HG03025 (cell line): ENCODE data around the gene TRPC4AP.

Experiments used
- ATAC-seq: cut with Tn5 transposase; IDR thresholded peaks from one replicate; pipeline ENCODE4 v1.9.1; 2021; ENCODE audit warnings: mild to moderate bottlenecking, moderate library complexity; ENCODE audit not compliant: unreplicated experiment, low FRiP score

TRPC4AP gene

GRCh38 chr20:34990231-34990630, 102.4 kb downstream of the TRPC4AP start:
- ATAC-seq = no peak

- ATAC-seq = no peak
Observed at GRCh38 chr20:34989670-34990069, 102.9 kb downstream of the TRPC4AP start.

GRCh38 chr20:34989118-34989517, 103.5 kb downstream of the TRPC4AP start:
- ATAC-seq = no peak

GRCh38 chr20:34988191-34988540, 104.4 kb downstream of the TRPC4AP start:
- ATAC-seq = no peak

GRCh38 chr20:34987288-34988190, 105.1 kb downstream of the TRPC4AP start:
- no peak for ATAC-seq

- ATAC-seq = no peak
Observed at GRCh38 chr20:34986311-34987287, 106.0 kb downstream of the TRPC4AP start.

- ATAC-seq = no peak
Observed at GRCh38 chr20:34985461-34986310, 106.9 kb downstream of the TRPC4AP start.

GRCh38 chr20:34984756-34985261, 107.8 kb downstream of the TRPC4AP start:
- ATAC-seq = no peak

GRCh38 chr20:34983995-34984735, 108.4 kb downstream of the TRPC4AP start:
- ATAC-seq = no peak

- ATAC-seq = no peak
Observed at GRCh38 chr20:34983089-34983820, 109.4 kb downstream of the TRPC4AP start.

- no peak for ATAC-seq
Observed at GRCh38 chr20:34982270-34983088, 110.1 kb downstream of the TRPC4AP start.

- no peak for ATAC-seq
Observed at GRCh38 chr20:34980543-34981233, 111.9 kb downstream of the TRPC4AP start.

GRCh38 chr20:34979366-34980153, 113.0 kb downstream of the TRPC4AP start:
- no peak for ATAC-seq

- ATAC-seq = no peak
Observed at GRCh38 chr20:34978092-34978744, 114.4 kb downstream of the TRPC4AP start.

GRCh38 chr20:34977365-34978091, 115.1 kb downstream of the TRPC4AP start:
- no peak for ATAC-seq
